ENCODE results near the gene PALLD. TPM values are rescaled to one million over a fixed set of nuclear protein-coding genes. Genes with fewer than 3 reads are reported as not detected.

The PALLD gene
- polyA plus RNA-seq, 1 donor: 182 TPM

DNA sequence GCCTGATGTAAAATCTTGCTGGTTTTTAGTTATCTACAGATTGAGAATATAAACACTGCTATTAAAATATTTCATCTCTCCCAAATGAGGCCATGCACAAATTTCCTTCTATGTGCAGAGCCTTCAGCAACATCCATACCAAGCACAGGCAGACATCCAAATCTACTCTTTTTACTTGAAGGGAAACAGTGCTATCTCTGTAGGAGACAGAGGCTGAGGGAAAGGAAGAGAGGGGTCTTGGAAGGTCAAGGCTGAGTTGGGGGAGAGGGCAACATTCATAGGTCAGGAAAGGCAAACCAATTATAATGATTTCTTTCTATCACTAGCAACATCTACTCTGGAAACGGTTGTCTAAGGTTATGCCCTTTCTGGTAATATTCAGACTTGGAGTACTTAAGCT lies 273.0 kb downstream of the PALLD start:
- DNase-seq: no peak

GRCh38 chr4:168771251-168771650 lies 274.4 kb downstream of the PALLD start:
- no peak for DNase-seq

- DNase-seq: no peak
Measured at GRCh38 chr4:168773388-168774195, 276.7 kb downstream of the PALLD start.

DNA sequence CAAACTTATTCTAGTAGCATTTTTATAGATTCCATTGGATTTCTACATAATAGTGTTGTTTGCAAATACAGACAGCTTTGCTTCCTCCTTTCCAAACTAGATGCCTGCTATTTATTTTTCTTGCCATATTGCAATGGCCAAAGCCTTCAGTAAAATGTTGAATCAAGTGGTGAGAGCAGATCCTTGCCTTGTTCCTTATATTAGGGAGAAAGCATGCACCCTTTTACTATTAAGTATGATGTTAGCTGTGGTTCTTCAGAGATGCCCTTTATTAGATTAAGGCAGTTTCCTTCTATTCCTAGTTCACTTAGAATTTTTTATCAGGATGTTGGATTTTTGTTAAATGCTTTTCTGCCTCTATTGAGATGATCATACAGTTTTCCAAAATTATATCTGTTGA lies 279.5 kb downstream of the PALLD start:
- DNase-seq: no peak

DNA sequence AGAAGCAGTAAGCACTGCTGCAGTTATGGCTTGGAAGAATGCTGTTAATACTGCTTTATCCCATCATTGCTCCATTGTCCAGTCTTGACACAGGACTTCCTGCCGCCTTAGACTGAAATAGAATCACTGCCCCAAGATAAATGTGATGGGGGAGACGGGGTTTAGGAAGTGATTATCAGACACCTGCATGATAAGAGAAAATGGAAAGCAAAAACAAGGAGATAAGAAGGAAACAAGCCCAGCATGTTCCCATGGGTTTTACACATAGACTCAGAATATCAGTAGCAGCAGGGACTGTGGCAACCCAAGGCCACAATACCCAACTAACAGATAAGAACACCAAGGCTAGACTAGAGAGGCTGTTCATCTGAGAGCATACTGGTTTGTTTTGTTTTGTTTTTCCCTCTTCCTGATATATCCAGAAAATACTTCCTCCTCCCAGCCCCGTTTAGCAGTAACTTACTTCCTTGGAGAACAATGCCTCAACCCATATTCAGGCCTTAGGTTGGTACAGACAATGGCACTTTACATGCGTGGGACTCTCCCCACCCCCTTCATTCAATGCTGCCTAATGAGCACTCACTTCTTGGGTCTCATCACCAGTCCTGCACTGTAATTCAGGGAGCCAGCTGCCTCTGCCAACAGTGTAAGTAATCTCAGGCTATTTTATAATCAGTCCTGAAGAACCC lies 280.6 kb downstream of the PALLD start:
- DNase-seq: no peak

DNA sequence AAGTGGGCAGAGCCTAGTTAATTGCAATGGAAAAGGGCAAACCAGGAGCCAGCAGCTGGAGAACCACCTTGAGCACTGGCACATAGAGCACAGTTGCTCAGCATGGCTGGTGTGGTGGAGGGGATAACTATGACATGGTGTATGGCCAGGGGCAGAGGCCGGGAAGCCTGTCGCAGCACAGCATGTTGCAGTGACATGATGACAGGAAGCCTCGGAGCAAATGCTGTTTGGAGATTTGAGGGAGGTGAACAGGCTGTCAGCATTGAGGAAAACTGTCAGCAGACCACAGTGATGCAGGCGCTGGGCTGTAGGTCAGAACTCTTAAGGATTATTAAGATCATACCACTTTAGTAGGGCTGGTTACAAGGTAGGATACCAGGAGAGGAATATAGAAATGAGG lies 284.5 kb downstream of the PALLD start:
- DNase-seq: no peak

GRCh38 chr4:168781926-168782325 lies 285.1 kb downstream of the PALLD start:
- DNase-seq: no peak

DNA sequence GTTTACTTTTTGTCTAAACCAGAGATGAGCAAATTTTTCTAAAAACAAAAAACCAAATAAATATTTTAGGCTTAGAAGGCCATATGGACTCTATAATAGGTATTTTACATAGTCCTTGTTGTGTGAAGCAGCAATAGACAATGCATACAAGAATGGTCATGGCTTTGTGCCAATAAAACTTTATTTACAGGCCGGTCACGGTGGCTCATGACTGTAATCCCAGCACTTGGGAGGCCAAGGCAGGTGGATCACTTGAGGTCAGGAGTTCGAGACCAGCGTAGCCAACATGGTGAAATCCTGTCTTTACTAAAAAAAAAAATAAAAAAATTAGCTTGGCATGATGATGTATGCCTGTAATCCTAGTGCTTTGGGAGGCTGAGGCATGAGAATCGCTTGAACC lies 285.6 kb downstream of the PALLD start:
- DNase-seq: no peak

DNA sequence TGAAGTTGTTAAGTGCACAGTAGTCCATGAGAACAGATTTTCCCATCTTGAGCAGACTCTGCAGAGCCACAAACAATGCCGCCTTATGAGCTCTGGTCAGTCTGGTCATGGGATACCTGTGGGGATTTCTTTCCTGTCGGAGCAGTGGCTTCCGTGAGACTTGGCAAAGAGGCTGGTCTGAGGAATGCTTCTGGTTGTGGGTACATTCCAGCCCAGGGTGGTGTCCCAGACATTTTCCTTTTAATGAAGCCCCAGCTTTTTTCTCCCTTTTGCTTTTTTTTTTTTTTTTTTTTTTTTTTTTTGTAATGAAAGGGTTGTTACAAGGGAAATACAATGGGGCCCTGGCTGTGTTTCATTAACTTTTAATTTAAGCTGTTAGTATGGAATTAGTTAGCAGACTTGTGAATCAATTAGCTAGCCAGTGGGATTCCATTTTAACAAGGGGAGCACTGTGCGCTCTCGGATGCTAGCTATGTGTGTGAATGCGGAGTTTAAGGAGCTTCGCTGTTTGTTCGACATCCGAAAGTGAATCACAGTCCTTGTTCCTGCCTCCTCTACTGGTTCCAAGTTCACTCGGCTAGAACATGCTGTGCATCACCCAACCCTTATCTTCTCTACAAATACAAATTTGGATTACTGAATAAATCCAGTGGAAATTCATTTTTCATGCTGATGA lies 288.1 kb downstream of the PALLD start:
- DNase-seq: no peak

GRCh38 chr4:168787334-168787733 lies 290.5 kb downstream of the PALLD start:
- DNase-seq: no peak

DNA sequence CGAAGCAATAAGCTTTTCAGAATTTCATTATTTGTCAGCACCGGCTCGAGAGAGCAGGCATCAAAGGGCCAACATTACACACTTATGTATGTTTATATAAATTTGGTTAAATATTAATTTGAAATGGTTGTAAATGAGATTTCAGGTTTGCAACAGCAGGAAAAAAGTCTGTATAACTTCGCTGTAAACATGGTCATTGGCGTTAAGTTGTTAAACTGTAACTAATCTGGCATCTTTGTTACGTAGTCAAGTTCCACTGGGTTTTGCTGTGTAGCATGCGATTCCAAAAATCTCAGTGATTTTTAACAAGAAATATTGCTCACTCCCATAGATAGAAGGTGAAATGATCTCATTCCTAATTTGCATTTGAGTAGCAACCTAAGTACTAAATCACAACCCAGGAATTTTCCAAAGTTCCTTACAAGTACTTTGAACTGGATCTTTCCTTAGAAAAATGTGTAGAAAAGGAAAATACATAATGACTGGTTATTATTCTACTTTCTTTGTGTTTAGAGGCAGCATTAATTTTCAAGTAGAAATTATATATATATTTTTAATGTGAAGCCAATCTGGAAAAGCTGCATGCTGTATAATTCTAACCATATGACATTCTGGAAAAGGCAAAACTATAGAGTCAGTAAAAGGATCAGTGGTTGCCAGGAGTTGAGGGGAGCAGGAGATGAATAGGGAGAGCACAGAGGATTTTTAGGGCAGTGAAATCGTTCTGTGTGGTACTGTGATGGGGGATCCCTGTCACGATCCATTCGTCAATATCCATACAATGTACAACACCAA lies 291.1 kb downstream of the PALLD start:
- DNase-seq: no peak

DNA sequence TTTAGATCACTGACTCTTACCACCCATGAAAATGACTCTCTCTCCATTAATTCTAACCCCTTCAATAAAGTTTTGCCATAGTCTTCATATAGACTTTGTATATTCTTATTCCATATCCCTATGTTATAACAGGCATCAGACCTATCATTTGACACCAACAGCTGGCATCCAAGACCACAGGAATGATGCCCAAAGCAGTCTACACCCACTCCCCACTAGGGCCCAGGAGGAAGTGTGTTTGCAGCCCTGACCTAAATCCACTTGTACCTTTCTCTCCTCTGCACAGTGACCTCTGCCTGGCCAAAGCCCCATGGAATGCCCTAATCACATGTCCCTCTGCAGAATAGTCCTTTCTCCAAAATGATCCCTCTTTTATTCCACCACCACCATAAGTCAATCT lies 294.0 kb downstream of the PALLD start:
- DNase-seq: no peak

- no peak for DNase-seq
Measured at GRCh38 chr4:168791376-168791775, 294.5 kb downstream of the PALLD start.

- no peak for DNase-seq
Measured at GRCh38 chr4:168793542-168793941, 296.7 kb downstream of the PALLD start.

- DNase-seq: no peak
Measured at GRCh38 chr4:168794092-168794707, 297.3 kb downstream of the PALLD start.

- no peak for DNase-seq
Measured at GRCh38 chr4:168794881-168795280, 298.0 kb downstream of the PALLD start.

- no peak for DNase-seq
Measured at GRCh38 chr4:168795346-168795745, 298.5 kb downstream of the PALLD start.

GRCh38 chr4:168796362-168797106 lies 299.7 kb downstream of the PALLD start:
- DNase-seq: no peak

DNA sequence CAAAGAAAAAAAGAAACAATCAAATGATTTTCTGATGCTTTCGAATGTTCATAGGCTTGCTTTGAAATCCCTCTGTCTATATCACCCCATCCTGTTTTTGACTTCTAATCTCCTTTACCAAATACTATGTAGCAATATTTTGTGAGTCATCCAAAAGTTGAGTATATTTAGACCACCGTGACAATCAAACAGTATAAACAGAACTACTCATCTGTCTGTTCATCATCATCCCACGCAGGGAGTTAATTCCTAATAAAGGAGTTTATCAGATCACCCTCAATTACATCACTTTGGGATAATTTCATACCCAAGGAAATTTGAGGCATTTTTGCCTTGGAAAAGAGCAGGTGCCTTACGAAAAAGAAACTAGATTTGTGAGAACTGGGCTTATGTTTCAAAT lies 300.3 kb downstream of the PALLD start:
- no peak for DNase-seq

DNA sequence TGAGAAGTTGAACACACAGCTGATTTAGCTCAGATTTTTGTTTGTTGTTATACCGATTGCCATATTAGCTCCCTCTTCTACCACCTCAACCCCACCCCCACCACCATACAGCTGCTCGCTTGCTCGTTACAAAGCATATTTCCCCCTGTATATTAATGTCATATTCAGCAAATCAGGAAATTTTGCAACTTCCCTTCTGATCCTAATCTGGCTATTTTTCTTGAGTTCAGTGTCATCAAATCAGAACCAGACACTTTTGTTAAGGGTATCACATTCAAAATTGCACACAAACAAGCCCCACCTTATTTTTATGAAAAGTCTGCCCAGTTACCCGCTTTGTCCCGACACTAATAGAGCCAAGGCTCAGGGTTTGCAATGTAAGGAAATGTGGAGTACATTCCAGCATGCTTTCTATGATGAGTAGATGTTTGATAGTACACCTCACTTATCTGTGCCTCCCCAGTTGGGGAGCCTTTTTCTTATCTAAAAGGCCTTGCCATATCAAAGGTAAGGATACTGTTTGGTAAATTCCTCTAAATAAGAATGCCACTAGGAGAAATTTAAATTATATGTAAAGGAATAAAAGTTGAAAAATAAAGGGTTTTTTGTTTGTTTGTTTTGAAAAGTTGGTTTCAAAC lies 301.0 kb downstream of the PALLD start:
- DNase-seq: no peak

DNA sequence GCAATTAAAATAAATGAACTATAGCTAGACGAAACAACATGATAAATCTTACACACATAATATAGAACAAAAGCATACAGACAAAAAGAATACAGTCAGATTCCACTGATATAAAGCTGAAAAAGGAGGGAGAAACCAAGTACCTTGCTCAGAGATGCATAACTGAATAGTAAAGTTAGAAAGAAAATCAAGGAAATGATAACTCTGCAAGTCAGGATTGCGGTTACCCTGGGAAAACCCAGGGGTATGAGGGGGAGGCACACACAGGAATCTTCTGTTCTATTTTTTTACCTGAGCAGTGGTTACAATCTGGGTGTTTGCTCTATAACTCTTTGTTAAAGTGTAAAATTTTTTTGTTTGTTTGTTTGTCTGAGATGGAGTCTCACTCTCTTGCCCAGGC lies 304.1 kb downstream of the PALLD start:
- no peak for DNase-seq

All from hindlimb muscle (tissue), 1 donor.